GM12891 (cell line): Measurements from ENCODE around the gene POMT1.

Experiments used
- POLR2A ChIP-seq: IDR thresholded peaks from 2 replicates; pipeline ENCODE4 v1.6.1; 2011; ENCODE audit warnings: low read depth, low read length, control low read depth
- POLR2AphosphoS5 ChIP-seq: IDR thresholded peaks from 2 replicates; pipeline ENCODE4 v1.6.1; 2011; ENCODE audit warnings: low read depth, low read length, control low read depth
- SPI1 ChIP-seq: IDR thresholded peaks from 2 replicates; pipeline ENCODE4 v1.6.1; 2011; ENCODE audit warnings: low read depth, low read length, control low read depth
- TAF1 ChIP-seq: IDR thresholded peaks from 2 replicates; pipeline ENCODE4 v1.6.1; 2011; ENCODE audit warnings: low read depth, low read length, control low read depth

- TF ChIP-seq SPI1 (no peak), POLR2A (no peak), POLR2AphosphoS5 (no peak), TAF1 (no peak)
Measured at GRCh38 chr9:131516930-131517329, 14.2 kb downstream of the POMT1 start.
